Fibroblast of skin of abdomen (primary cell): ENCODE measurements around the gene ACCSL.

ENCODE experiments used
- DNase-seq: peaks from one replicate; pipeline ENCODE4 v3.0.0-alpha.2; 2013

ACCSL gene

GRCh38 chr11:44018829-44019228 is 29.0 kb upstream of the ACCSL start:
- DNase-seq: peak; percentile 76

GRCh38 chr11:44024977-44025376 is 22.8 kb upstream of the ACCSL start:
- DNase-seq: no peak

- no peak for DNase-seq
Observed at GRCh38 chr11:44025727-44026126, 22.1 kb upstream of the ACCSL start.

- DNase-seq: no peak
Observed at GRCh38 chr11:44028401-44028800, 19.4 kb upstream of the ACCSL start.

GRCh38 chr11:44028816-44029506 is 18.8 kb upstream of the ACCSL start:
- DNase-seq: no peak

- DNase-seq: no peak
Observed at GRCh38 chr11:44029507-44029845, 18.3 kb upstream of the ACCSL start.

- peak; percentile 60 for DNase-seq
Observed at GRCh38 chr11:44029977-44030911, 17.5 kb upstream of the ACCSL start.

- DNase-seq: no peak
Observed at GRCh38 chr11:44030996-44031395, 16.8 kb upstream of the ACCSL start.

GRCh38 chr11:44031549-44031948 is 16.2 kb upstream of the ACCSL start:
- no peak for DNase-seq

- DNase-seq: peak; percentile 66
Observed at GRCh38 chr11:44032299-44033085, 15.3 kb upstream of the ACCSL start.

GRCh38 chr11:44033411-44033850 is 14.3 kb upstream of the ACCSL start:
- DNase-seq: no peak

- DNase-seq: no peak
Observed at GRCh38 chr11:44033856-44034255, 13.9 kb upstream of the ACCSL start.

- DNase-seq: no peak
Observed at GRCh38 chr11:44034639-44035038, 13.1 kb upstream of the ACCSL start.

- peak; percentile 85 for DNase-seq
Observed at GRCh38 chr11:44036811-44037657, 10.7 kb upstream of the ACCSL start.

GRCh38 chr11:44037658-44037998 is 10.2 kb upstream of the ACCSL start:
- DNase-seq: no peak

- DNase-seq: no peak
Observed at GRCh38 chr11:44043157-44043556, 4.6 kb upstream of the ACCSL start.

GRCh38 chr11:44046182-44046581 is 1.6 kb upstream of the ACCSL start:
- DNase-seq: no peak

- DNase-seq: no peak
Observed at GRCh38 chr11:44047298-44047697, 483 bp upstream of the ACCSL start.

GRCh38 chr11:44049832-44050231 is 2.1 kb downstream of the ACCSL start:
- DNase-seq: no peak

GRCh38 chr11:44051171-44051570 is 3.4 kb downstream of the ACCSL start:
- DNase-seq: no peak

- no peak for DNase-seq
Observed at GRCh38 chr11:44057340-44057739, 9.6 kb downstream of the ACCSL start.

GRCh38 chr11:44058275-44058674 is 10.5 kb downstream of the ACCSL start:
- DNase-seq: no peak
